GM19463 (cell line): Measurements from ENCODE around the gene ACOT12.
"Not testable (repeated sequence)": the region's sequence is repeated elsewhere in the genome, so short reads cannot be mapped to it uniquely, and the experiment has no call there.

Experiments
- ATAC-seq: cut with Tn5 transposase; IDR thresholded peaks from one replicate; pipeline ENCODE4 v1.9.1; 2021; ENCODE audit warnings: mild to moderate bottlenecking, moderate library complexity; ENCODE audit not compliant: unreplicated experiment

The ACOT12 gene

DNA sequence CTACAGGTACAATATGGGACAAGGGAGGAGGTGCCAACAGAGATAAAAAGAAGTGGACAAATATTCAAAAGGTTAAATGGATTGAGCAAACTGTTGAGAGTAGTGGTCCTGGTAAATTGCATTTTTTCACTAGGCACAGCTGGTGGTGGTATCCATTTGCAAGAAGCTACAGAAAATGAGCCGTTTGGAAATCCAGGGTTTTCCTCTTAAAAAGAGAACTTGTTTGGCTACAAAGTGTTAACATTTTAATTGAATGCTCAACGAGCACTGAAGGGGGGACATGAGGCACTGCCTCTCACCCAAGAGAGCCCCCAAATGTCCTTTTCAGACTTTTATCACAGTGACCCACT is 93.0 kb downstream of the ACOT12 start:
- ATAC-seq, result no peak

DNA sequence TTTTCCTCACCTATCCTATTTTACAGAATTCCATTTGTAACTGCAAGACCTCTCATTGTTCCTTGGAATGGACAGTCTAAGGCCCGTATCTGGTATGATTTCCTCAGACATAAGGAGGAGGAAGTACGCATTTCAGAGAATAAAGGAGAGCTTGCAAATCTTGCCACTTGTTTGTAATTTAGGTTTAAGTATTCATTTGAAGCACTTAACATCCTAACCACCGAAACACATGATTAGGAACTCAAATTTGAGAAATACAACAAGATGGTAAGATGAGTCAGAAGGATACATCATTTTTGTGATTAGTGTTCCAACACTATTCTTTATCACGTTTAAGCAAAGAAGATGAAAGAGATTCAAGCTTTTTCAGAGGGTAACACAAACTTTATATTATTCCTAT is 96.4 kb downstream of the ACOT12 start:
- ATAC-seq, result no peak

DNA sequence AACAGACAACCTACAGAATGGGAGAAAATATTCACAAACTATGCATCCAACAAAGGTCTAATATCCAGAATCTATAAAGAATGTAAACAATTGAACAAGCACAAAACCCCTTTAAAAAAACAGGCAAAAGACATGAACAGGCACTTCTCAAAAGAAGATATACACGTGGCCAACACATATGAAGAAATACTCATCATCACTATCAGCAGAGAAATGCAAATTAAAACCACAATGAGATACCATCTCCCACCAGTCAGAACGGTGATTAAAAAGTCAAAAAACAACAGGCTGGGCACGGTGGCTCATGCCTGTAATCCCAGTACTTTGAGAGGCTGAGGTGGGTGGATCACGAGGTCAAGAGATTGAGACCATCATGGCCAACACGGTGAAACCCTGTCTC is 99.9 kb downstream of the ACOT12 start:
- ATAC-seq, result not testable (repeated sequence)

DNA sequence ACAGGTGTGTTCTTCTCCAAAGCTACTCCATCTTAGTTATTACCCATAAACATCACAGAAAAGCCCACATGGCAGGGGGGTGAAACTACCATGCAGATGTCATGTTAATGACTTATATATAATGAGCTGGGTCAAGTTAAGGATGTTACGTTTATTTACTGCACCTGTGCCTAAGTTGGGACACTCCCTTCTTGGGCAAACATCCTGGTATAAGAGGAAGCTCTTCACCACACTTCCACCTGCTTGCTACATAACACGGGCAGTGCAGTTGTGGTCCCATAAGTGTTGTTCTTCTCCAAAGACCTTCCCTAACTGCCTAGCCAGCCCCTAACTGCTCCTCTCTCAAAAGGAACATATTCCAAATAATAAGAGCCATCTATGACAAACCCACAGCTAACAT is 101.8 kb downstream of the ACOT12 start:
- no peak for ATAC-seq

DNA sequence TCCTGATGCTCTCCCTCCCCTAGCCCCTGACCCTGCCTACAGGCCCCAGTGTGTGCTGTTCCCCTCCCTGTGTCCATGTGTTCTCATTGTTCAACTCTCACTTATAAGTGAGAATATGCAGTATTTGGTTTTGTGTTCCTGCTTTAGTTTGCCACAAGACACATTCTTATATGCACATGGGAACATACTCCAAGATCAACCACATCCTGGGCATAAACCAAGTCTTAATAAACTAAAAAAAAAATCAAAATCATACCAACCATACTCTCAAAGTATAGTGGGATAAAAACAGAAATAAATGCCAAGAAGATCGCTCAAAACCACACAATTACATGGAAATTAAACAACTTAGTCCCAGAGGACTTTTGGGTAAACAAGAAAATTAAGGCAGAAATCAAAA is 103.8 kb downstream of the ACOT12 start:
- no peak for ATAC-seq

DNA sequence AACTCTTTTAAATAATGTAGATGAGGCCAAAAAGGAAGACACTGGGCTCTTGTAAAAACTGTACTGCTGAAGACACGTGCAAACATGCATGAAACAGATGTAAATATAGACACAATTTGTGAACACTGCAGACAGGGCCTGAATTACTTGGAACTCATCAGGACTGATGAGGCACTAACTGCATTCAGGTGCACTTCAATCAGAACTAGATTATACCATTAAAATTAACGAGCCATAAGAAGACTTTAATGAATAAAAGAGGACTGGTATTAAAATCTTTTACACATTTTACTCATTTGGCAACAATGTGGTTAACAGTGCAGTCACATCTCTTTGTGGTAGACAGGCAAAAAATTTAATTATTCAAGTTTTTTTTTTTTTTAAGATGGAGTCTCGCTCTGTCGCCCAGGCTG is 105.9 kb downstream of the ACOT12 start:
- peak; percentile 57 for ATAC-seq

DNA sequence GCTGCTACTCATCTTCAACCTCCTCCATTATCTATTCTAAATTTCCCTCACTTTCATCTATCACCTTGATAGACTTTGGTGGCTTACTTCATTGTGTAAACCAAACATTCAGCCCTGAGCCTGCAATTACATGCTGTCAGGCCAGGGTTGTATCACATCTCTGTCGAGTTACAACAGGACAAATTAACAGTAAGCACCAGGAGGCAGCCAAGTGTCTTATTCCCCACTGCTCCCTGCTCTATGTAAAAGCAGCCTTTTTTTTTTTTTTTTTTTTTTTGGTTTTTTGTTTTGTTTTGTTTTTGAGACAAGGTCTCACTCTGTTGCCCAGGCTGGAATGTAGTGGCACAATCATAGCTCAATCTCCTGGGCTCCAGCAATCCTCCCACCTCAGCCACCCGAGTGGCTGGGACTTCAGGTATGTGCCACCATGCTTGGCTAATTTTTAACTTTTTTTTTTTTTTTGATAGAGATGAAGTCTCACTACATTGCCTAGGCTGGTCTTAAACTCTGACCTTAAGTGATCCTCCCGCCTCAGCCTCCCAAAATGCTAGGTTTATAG is 107.8 kb downstream of the ACOT12 start:
- no peak for ATAC-seq

DNA sequence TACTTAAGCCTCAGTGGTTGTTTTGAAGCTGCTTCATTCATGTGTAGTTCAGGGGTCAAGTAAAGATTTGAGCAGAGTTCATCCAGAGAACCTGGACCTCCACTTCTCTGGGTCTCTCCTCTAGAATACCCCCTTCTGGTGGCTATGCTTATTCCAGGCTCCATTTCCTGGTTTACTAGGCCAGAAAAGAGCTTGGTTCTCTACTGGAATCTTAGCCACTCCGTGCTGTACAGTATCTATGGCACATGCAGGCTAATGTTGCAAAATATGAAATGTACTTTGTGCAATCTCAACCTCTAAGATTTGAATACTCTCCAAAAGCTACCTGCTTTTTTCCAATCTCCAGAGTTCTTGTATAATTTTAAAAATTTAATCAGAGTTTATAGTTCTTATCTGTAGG is 110.0 kb downstream of the ACOT12 start:
- no peak for ATAC-seq
